GM18870 (cell line): ENCODE results near the gene NPHP4.
"Not testable (repeated sequence)": the region's sequence is repeated elsewhere in the genome, so short reads cannot be mapped to it uniquely, and the experiment has no call there.

Source experiments
- ATAC-seq: cut with Tn5 transposase; IDR thresholded peaks from one replicate; pipeline ENCODE4 v1.9.1; 2021; ENCODE audit warnings: moderate library complexity; ENCODE audit not compliant: unreplicated experiment

The NPHP4 gene

GRCh38 chr1:5936621-5937372 lies 55.4 kb downstream of the NPHP4 start:
- ATAC-seq: no peak

GRCh38 chr1:5936126-5936525 lies 56.1 kb downstream of the NPHP4 start:
- ATAC-seq: no peak

- no peak for ATAC-seq
These were observed 57.2 kb downstream of the NPHP4 start for GRCh38 chr1:5935026-5935425.

- no peak for ATAC-seq
These were observed 58.0 kb downstream of the NPHP4 start for GRCh38 chr1:5934058-5934884.

- ATAC-seq: no peak
These were observed 58.6 kb downstream of the NPHP4 start for GRCh38 chr1:5933676-5934057.

- no peak for ATAC-seq
These were observed 59.2 kb downstream of the NPHP4 start for GRCh38 chr1:5933050-5933449.

GRCh38 chr1:5928714-5929400 lies 63.4 kb downstream of the NPHP4 start:
- no peak for ATAC-seq

GRCh38 chr1:5927506-5928370 lies 64.5 kb downstream of the NPHP4 start:
- ATAC-seq: no peak

GRCh38 chr1:5926686-5927435 lies 65.4 kb downstream of the NPHP4 start:
- no peak for ATAC-seq

- ATAC-seq: not testable (repeated sequence)
These were observed 69.4 kb downstream of the NPHP4 start for GRCh38 chr1:5922700-5923330.

GRCh38 chr1:5921671-5922070 lies 70.6 kb downstream of the NPHP4 start:
- no peak for ATAC-seq

- no peak for ATAC-seq
These were observed 71.1 kb downstream of the NPHP4 start for GRCh38 chr1:5921129-5921528.

- no peak for ATAC-seq
These were observed 72.0 kb downstream of the NPHP4 start for GRCh38 chr1:5920201-5920600.

GRCh38 chr1:5918275-5918649 lies 74.0 kb downstream of the NPHP4 start:
- ATAC-seq: no peak

- no peak for ATAC-seq
These were observed 74.5 kb downstream of the NPHP4 start for GRCh38 chr1:5917591-5918274.

- ATAC-seq: no peak
These were observed 75.0 kb downstream of the NPHP4 start for GRCh38 chr1:5917281-5917590.

- ATAC-seq: no peak
These were observed 75.5 kb downstream of the NPHP4 start for GRCh38 chr1:5916572-5917280.
